Gastrocnemius medialis (tissue), 4 donors: Measurements from ENCODE around the gene IFT52.
"Not testable (repeated sequence)": the region's sequence is repeated elsewhere in the genome, so short reads cannot be mapped to it uniquely, and the experiment has no call there.

Experiments
- CTCF ChIP-seq, 5 experiments: fragments of 450-650 bp in 3 of 5; fragments of 200-600 bp in 2 of 5; sonication (generic) in 2 of 5; IDR thresholded peaks in 4 of 5; conservative IDR thresholded peaks in 1 of 5; 1 replicate in 4 of 5; 2 replicates in 1 of 5; pipeline ENCODE4 v1.5.1; 2016 to 2019; ENCODE audit warnings: antibody characterized with exemption in 5 of 5, mild to moderate bottlenecking in 3 of 5, moderate library complexity in 3 of 5
- POLR2A ChIP-seq, 2 donors: fragments of 450-650 bp; IDR thresholded peaks; one replicate each; pipeline ENCODE4 v1.6.1; 2017; ENCODE audit warnings: antibody characterized with exemption in 2 of 2, mild to moderate bottlenecking in 2 of 2, moderate library complexity in 2 of 2

- not testable (repeated sequence) for TF ChIP-seq CTCF (IDR thresholded peaks at IDR 0.05 in 4 of 5, conservative IDR thresholded peaks at IDR 0.05 in 1 of 5); POLR2A (IDR thresholded peaks at IDR 0.05)
These were observed 61.0 kb downstream of the IFT52 start for GRCh38 chr20:43651650-43652184.
